Measurements from ENCODE around the gene PHF1. TPM values are rescaled to one million over a fixed set of nuclear protein-coding genes. Genes with fewer than 3 reads are reported as not detected.

Gene PHF1
- total and polyA plus RNA-seq, 2 of the 13 experiments (the other 11 are each of a cell fraction or from before 2014, with no cell fraction given), result 25.4 to 61.9 TPM

DNA sequence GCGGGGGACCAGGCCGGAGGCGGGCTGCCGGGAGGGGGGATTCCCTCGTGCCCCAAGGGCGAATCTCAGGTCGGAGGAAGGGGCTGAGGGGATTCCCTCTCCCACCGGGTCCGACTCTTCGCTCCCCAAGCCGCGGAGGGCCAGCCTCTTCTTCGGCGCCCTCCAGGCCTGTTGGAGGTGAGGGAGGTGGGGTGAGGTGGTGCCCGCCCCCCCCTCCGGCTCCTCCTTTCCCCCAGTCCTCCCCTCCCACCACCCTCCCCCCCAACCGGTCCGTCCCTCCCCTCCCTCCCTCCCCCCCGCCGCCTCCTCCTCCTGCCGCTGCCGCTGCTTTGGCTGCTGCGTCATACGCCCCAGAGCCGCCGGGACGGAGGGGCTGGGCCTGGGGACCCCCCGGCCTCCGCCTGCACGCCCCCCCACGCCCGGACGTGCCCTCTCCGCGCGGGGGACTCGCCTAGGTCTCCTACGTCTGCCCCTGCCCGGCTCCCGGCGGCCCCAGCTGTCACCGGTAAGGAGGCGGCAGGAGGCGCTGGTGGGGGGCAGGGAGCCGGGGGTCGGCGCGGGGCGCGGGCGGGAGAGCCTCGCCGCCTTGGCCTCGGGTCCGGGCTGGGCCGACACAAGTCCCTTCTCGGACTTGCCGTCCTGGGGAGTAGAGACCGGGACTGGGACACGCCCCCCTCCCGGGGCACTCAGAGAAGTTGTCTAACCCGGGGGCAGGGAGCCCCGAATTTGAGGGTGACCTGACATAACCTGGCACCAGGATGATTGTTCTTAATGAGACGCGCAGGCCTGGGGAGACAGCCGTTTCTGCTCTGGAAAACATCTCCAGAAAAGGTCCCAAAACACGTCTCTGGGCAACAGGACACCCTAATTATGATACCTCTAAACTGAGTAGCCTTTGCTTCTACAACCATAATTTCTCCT lies at the start of gene PHF1 (continued):
- TF ChIP-seq, protein P1, sequence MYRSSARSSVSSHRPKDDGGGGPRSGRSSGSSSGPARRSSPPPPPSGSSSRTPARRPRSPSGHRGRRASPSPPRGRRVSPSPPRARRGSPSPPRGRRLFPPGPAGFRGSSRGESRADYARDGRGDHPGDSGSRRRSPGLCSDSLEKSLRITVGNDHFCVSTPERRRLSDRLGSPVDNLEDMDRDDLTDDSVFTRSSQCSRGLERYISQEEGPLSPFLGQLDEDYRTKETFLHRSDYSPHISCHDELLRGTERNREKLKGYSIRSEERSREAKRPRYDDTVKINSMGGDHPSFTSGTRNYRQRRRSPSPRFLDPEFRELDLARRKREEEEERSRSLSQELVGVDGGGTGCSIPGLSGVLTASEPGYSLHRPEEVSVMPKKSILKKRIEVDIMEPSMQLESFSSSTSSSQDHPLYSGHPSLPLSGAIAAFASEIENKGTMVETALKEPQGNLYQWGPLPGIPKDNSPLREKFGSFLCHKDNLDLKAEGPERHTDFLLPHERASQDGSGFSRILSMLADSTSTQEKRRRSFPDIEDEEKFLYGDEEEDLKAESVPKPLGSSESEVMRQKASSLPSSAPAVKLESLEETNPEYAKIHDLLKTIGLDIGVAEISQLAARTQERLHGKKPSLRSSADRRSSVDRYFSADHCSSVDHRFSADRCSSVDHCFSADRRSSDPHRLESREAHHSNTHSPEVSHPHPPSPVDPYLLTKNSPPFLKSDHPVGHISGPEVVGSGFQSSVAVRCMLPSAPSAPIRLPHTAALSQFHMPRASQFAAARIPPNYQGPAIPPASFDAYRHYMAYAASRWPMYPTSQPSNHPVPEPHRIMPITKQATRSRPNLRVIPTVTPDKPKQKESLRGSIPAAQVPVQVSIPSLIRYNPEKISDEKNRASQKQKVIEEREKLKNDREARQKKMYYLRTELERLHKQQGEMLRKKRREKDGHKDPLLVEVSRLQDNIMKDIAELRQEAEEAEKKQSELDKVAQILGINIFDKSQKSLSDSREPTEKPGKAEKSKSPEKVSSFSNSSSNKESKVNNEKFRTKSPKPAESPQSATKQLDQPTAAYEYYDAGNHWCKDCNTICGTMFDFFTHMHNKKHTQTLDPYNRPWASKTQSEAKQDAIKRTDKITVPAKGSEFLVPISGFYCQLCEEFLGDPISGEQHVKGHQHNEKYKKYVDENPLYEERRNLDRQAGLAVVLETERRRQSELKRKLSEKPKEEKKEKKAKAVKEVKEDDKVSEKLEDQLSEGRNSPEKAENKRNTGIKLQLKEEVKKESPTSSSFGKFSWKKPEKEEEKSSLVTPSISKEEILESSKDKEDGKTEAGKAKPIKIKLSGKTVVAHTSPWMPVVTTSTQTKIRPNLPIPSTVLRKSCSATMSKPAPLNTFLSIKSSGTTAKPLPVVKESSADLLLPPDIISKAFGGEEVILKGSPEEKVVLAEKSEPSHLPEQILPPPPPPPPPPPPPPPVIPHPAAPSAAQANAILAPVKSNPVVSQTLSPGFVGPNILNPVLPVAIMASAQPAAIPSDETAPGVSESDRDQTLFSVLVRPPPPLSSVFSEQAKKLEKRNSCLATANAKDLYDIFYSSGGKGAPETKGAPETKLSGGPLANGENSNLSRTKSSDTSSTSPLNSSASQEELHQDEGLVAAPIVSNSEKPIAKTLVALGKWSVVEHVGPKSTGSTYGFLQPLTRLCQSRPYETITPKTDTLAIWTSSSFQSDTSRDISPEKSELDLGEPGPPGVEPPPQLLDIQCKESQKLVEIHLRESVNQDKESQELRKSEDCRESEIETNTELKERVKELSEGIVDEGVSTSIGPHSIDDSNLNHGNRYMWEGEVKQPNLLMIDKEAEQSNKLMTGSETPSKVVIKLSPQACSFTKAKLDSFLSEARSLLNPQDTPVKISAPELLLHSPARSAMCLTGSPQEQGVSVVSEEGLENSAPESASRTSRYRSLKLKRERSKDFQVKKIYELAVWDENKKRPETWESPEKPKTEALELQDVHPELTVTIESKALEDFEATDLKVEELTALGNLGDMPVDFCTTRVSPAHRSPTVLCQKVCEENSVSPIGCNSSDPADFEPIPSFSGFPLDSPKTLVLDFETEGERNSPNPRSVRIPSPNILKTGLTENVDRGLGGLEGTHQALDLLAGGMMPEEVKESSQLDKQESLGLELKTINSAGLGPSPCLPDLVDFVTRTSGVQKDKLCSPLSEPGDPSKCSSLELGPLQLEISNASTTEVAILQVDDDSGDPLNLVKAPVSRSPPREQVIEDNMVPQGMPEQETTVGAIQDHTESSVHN (CRISPR knock-in tag; IDR thresholded peaks at IDR 0.05), result no peak
- TF ChIP-seq ZBTB38 (CRISPR knock-in tag; IDR thresholded peaks at IDR 0.05) (no peak), NCOA2 (CRISPR knock-in tag; IDR thresholded peaks at IDR 0.05) (no peak), TEAD3 (CRISPR knock-in tag; optimal IDR thresholded peaks at IDR 0.05; ENCODE audit: borderline replicate concordance) (no peak), AHR (CRISPR knock-in tag; IDR thresholded peaks at IDR 0.05) (no peak), IKZF1 (IDR thresholded peaks at IDR 0.05) (no peak), SALL1 (CRISPR knock-in tag; IDR thresholded peaks at IDR 0.05) (peak; percentile 41; the same call in 1 of the 2 replicates), BORCS8-MEF2B (CRISPR knock-in tag; IDR thresholded peaks at IDR 0.05) (0 out of 2 replicates have a peak, but pooled peaks have one; percentile 40), TGIF2 (CRISPR knock-in tag; IDR thresholded peaks at IDR 0.05) (peak; percentile 59; the same call in 1 of the 2 replicates), NFYB (CRISPR knock-in tag; IDR thresholded peaks at IDR 0.05) (no peak)
- TF ChIP-seq, protein P2, sequence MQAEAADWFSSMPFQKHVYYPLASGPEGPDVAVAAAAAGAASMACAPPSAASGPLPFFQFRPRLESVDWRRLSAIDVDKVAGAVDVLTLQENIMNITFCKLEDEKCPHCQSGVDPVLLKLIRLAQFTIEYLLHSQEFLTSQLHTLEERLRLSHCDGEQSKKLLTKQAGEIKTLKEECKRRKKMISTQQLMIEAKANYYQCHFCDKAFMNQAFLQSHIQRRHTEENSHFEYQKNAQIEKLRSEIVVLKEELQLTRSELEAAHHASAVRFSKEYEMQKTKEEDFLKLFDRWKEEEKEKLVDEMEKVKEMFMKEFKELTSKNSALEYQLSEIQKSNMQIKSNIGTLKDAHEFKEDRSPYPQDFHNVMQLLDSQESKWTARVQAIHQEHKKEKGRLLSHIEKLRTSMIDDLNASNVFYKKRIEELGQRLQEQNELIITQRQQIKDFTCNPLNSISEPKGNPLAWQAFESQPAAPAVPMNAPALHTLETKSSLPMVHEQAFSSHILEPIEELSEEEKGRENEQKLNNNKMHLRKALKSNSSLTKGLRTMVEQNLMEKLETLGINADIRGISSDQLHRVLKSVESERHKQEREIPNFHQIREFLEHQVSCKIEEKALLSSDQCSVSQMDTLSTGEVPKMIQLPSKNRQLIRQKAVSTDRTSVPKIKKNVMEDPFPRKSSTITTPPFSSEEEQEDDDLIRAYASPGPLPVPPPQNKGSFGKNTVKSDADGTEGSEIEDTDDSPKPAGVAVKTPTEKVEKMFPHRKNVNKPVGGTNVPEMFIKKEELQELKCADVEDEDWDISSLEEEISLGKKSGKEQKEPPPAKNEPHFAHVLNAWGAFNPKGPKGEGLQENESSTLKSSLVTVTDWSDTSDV (CRISPR knock-in tag; IDR thresholded peaks at IDR 0.05), result no peak
- TF ChIP-seq, protein P3, sequence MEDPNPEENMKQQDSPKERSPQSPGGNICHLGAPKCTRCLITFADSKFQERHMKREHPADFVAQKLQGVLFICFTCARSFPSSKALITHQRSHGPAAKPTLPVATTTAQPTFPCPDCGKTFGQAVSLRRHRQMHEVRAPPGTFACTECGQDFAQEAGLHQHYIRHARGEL (CRISPR knock-in tag; IDR thresholded peaks at IDR 0.05), result no peak
- TF ChIP-seq, protein P4, sequence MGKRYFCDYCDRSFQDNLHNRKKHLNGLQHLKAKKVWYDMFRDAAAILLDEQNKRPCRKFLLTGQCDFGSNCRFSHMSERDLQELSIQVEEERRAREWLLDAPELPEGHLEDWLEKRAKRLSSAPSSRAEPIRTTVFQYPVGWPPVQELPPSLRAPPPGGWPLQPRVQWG (CRISPR knock-in tag; IDR thresholded peaks at IDR 0.05; ENCODE audit: borderline replicate concordance, low read depth), result no peak
- TF ChIP-seq, protein P5, sequence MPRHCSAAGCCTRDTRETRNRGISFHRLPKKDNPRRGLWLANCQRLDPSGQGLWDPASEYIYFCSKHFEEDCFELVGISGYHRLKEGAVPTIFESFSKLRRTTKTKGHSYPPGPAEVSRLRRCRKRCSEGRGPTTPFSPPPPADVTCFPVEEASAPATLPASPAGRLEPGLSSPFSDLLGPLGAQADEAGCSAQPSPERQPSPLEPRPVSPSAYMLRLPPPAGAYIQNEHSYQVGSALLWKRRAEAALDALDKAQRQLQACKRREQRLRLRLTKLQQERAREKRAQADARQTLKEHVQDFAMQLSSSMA (CRISPR knock-in tag; IDR thresholded peaks at IDR 0.05), result no peak
- TF ChIP-seq, protein P6, sequence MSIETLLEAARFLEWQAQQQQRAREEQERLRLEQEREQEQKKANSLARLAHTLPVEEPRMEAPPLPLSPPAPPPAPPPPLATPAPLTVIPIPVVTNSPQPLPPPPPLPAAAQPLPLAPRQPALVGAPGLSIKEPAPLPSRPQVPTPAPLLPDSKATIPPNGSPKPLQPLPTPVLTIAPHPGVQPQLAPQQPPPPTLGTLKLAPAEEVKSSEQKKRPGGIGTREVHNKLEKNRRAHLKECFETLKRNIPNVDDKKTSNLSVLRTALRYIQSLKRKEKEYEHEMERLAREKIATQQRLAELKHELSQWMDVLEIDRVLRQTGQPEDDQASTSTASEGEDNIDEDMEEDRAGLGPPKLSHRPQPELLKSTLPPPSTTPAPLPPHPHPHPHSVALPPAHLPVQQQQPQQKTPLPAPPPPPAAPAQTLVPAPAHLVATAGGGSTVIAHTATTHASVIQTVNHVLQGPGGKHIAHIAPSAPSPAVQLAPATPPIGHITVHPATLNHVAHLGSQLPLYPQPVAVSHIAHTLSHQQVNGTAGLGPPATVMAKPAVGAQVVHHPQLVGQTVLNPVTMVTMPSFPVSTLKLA (IDR thresholded peaks at IDR 0.05), result no peak
